Endothelial cell of umbilical vein (primary cell): ENCODE data around the gene MACROD2.

Experiments used
- CTCF ChIP-seq, 2 donors: IDR thresholded peaks; 1 replicate in 1 of 2; 2 replicates in 1 of 2; pipeline ENCODE4 v1.5.1; 2011; ENCODE audit warnings: low read length in 2 of 2, mild to moderate bottlenecking in 2 of 2, moderate library complexity in 2 of 2, control low read depth in 1 of 2, inconsistent platforms in 1 of 2, low read depth in 1 of 2; ENCODE audit not compliant: insufficient read depth in 1 of 2; ENCODE audit errors: extremely low read depth in 1 of 2
- EZH2 ChIP-seq: IDR thresholded peaks from 2 replicates; pipeline ENCODE4 v1.6.1; 2012; ENCODE audit warnings: borderline replicate concordance, low read depth, mild to moderate bottlenecking, moderate library complexity, low read length, inconsistent platforms; ENCODE audit not compliant: severe bottlenecking
- FOS ChIP-seq: IDR thresholded peaks from 2 replicates; pipeline ENCODE4 v1.6.1; 2011; ENCODE audit warnings: mild to moderate bottlenecking, low read length, moderate library complexity, borderline replicate concordance; ENCODE audit not compliant: insufficient read depth
- MAX ChIP-seq: IDR thresholded peaks from 2 replicates; pipeline ENCODE4 v1.6.1; 2011; ENCODE audit not compliant: insufficient read depth, insufficient read length
- MYC ChIP-seq: IDR thresholded peaks from one replicate; pipeline ENCODE4 v1.6.1; 2011; ENCODE audit warnings: mild to moderate bottlenecking, low read depth, low read length
- POLR2A ChIP-seq: IDR thresholded peaks from 2 replicates; pipeline ENCODE4 v1.6.1; 2012; ENCODE audit warnings: low read depth, mild to moderate bottlenecking, control low read depth, low read length
- POLR2AphosphoS5 ChIP-seq: IDR thresholded peaks from 2 replicates; pipeline ENCODE4 v1.6.1; 2012; ENCODE audit warnings: low read depth, mild to moderate bottlenecking, control low read depth, low read length, moderate library complexity; ENCODE audit not compliant: insufficient read depth

GRCh38 chr20:15411781-15412180 lies 1416.5 kb downstream of the MACROD2 start:
- TF ChIP-seq MAX (no peak), CTCF (IDR thresholded peaks at IDR 0.05; ENCODE audit: extremely low read depth in 1 of 2, insufficient read depth in 1 of 2, low read depth in 1 of 2, low read length in 2 of 2) (no peak), POLR2A (no peak), MYC (no peak), FOS (no peak), POLR2AphosphoS5 (no peak), EZH2 (no peak)
